ENCODE results near the gene ULK3.

The ULK3 gene

DNA sequence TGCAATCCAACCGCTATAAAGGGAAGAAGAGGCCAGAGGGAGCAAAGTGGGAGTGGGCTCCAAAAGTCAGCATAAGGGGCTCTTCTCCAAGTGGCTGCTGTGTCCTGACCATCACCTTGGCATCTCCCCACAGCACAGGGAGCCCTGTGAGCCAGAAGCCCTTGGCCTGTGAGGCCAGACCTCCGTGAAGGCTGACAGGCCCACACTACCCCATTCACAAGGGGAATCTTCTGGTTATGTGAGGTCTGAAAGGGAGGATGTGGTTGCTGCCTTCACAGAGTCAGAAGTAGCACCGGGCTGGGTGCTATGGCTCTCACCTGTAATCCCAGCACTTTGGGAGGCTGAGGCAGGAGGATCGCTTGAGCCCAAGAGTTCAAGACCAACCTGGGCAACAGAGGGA, 2.6 kb upstream of the ULK3 start:
- Histone ChIP-seq H3K9ac (ENCODE audit: insufficient read length, low read depth) (no peak overlapping the region), H3K4me1 (ENCODE audit: insufficient read depth, insufficient read length) (peaks cover 20% of the 10 kb centered on the region), H3K27me3 (ENCODE audit: insufficient read depth, insufficient read length) (no peaks in the 10 kb centered on the region), H3K36me3 (ENCODE audit: insufficient read depth, insufficient read length, low read length) (peaks cover 58% of the 10 kb centered on the region), H3K9me3 (ENCODE audit: insufficient read depth, low read length) (no peaks in the 10 kb centered on the region), H3K4me3 (ENCODE audit: insufficient read length, low read depth) (no peak overlapping the region)
- TF ChIP-seq ZNF274 (IDR thresholded peaks at IDR 0.05; ENCODE audit: low read depth, low read length) (no peak), SUZ12 (IDR thresholded peaks at IDR 0.05; ENCODE audit: extremely low read depth, insufficient read depth, insufficient read length) (no peak)
- DNase-seq (ENCODE audit: low read depth, low spot score), result no peak

- TF ChIP-seq YY1 (IDR thresholded peaks at IDR 0.05; ENCODE audit: insufficient read depth, insufficient read length), result no peak
- TF ChIP-seq ZNF274 (IDR thresholded peaks at IDR 0.05; ENCODE audit: low read depth, low read length), result no peak
- no peak for TF ChIP-seq SUZ12 (IDR thresholded peaks at IDR 0.05; ENCODE audit: extremely low read depth, insufficient read depth, insufficient read length)
- no peaks in the 10 kb centered on the region for H3K27me3 ChIP-seq (ENCODE audit: insufficient read depth, insufficient read length)
- no peak for DNase-seq (ENCODE audit: low read depth, low spot score)
- H3K4me1 ChIP-seq (ENCODE audit: insufficient read depth, insufficient read length), result peaks cover 24% of the 10 kb centered on the region
- no peaks in the 10 kb centered on the region for H3K9me3 ChIP-seq (ENCODE audit: insufficient read depth, low read length)
- no peak overlapping the region for H3K9ac ChIP-seq (ENCODE audit: insufficient read length, low read depth)
- peaks cover 57% of the 10 kb centered on the region for H3K36me3 ChIP-seq (ENCODE audit: insufficient read depth, insufficient read length, low read length)
- H3K4me3 ChIP-seq (ENCODE audit: insufficient read length, low read depth), result no peak overlapping the region
These were observed 2.2 kb upstream of the ULK3 start for GRCh38 chr15:74845208-74845568.

GRCh38 chr15:74844319-74845207, 1.6 kb upstream of the ULK3 start:
- no peak overlapping the region for H3K4me3 ChIP-seq (ENCODE audit: insufficient read length, low read depth)
- peak overlapping the region; percentile 91 for H3K9ac ChIP-seq (ENCODE audit: insufficient read length, low read depth)
- TF ChIP-seq YY1 (IDR thresholded peaks at IDR 0.05; ENCODE audit: insufficient read depth, insufficient read length) (no peak), SUZ12 (IDR thresholded peaks at IDR 0.05; ENCODE audit: extremely low read depth, insufficient read depth, insufficient read length) (no peak), ZNF274 (IDR thresholded peaks at IDR 0.05; ENCODE audit: low read depth, low read length) (no peak)
- peaks cover 55% of the 10 kb centered on the region for H3K36me3 ChIP-seq (ENCODE audit: insufficient read depth, insufficient read length, low read length)
- H3K4me1 ChIP-seq (ENCODE audit: insufficient read depth, insufficient read length), result peaks cover 30% of the 10 kb centered on the region
- H3K9me3 ChIP-seq (ENCODE audit: insufficient read depth, low read length), result no peaks in the 10 kb centered on the region
- DNase-seq (ENCODE audit: low read depth, low spot score), result no peak
- no peaks in the 10 kb centered on the region for H3K27me3 ChIP-seq (ENCODE audit: insufficient read depth, insufficient read length)

GRCh38 chr15:74843891-74844299, 939 bp upstream of the ULK3 start:
- H3K36me3 ChIP-seq (ENCODE audit: insufficient read depth, insufficient read length, low read length), result peaks cover 56% of the 10 kb centered on the region
- TF ChIP-seq SUZ12 (IDR thresholded peaks at IDR 0.05; ENCODE audit: extremely low read depth, insufficient read depth, insufficient read length) (no peak), YY1 (IDR thresholded peaks at IDR 0.05; ENCODE audit: insufficient read depth, insufficient read length) (no peak), ZNF274 (IDR thresholded peaks at IDR 0.05; ENCODE audit: low read depth, low read length) (no peak)
- H3K9ac ChIP-seq (ENCODE audit: insufficient read length, low read depth), result peak overlapping the region; percentile 91

GRCh38 chr15:74843445-74843828, 481 bp upstream of the ULK3 start:
- no peaks in the 10 kb centered on the region for H3K9me3 ChIP-seq (ENCODE audit: insufficient read depth, low read length)
- peak overlapping the region; percentile 91 for H3K9ac ChIP-seq (ENCODE audit: insufficient read length, low read depth)
- no peaks in the 10 kb centered on the region for H3K27me3 ChIP-seq (ENCODE audit: insufficient read depth, insufficient read length)
- H3K4me3 ChIP-seq (ENCODE audit: insufficient read length, low read depth), result peak overlapping the region; percentile 92
- no peak for DNase-seq (ENCODE audit: low read depth, low spot score)
- peaks cover 58% of the 10 kb centered on the region for H3K36me3 ChIP-seq (ENCODE audit: insufficient read depth, insufficient read length, low read length)
- no peak for TF ChIP-seq ZNF274 (IDR thresholded peaks at IDR 0.05; ENCODE audit: low read depth, low read length)
- no peak for TF ChIP-seq SUZ12 (IDR thresholded peaks at IDR 0.05; ENCODE audit: extremely low read depth, insufficient read depth, insufficient read length)
- TF ChIP-seq YY1 (IDR thresholded peaks at IDR 0.05; ENCODE audit: insufficient read depth, insufficient read length), result no peak
- peaks cover 30% of the 10 kb centered on the region for H3K4me1 ChIP-seq (ENCODE audit: insufficient read depth, insufficient read length)

More at GRCh38 chr15:74843891-74844299, 939 bp upstream of the ULK3 start:
- no peaks in the 10 kb centered on the region for H3K27me3 ChIP-seq (ENCODE audit: insufficient read depth, insufficient read length)
- H3K9me3 ChIP-seq (ENCODE audit: insufficient read depth, low read length), result no peaks in the 10 kb centered on the region
- peaks cover 30% of the 10 kb centered on the region for H3K4me1 ChIP-seq (ENCODE audit: insufficient read depth, insufficient read length)
- DNase-seq (ENCODE audit: low read depth, low spot score), result no peak
- H3K4me3 ChIP-seq (ENCODE audit: insufficient read length, low read depth), result peak overlapping the region; percentile 92

GRCh38 chr15:74841891-74842373, 1.0 kb downstream of the ULK3 start:
- TF ChIP-seq ZNF274 (IDR thresholded peaks at IDR 0.05; ENCODE audit: low read depth, low read length) (no peak), YY1 (IDR thresholded peaks at IDR 0.05; ENCODE audit: insufficient read depth, insufficient read length) (no peak), SUZ12 (IDR thresholded peaks at IDR 0.05; ENCODE audit: extremely low read depth, insufficient read depth, insufficient read length) (no peak)
- Histone ChIP-seq H3K4me1 (ENCODE audit: insufficient read depth, insufficient read length) (peaks cover 34% of the 10 kb centered on the region), H3K27me3 (ENCODE audit: insufficient read depth, insufficient read length) (no peaks in the 10 kb centered on the region), H3K9ac (ENCODE audit: insufficient read length, low read depth) (peak overlapping the region; percentile 94), H3K4me3 (ENCODE audit: insufficient read length, low read depth) (peak overlapping the region; percentile 92), H3K36me3 (ENCODE audit: insufficient read depth, insufficient read length, low read length) (peaks cover 52% of the 10 kb centered on the region), H3K9me3 (ENCODE audit: insufficient read depth, low read length) (no peaks in the 10 kb centered on the region)
- no peak for DNase-seq (ENCODE audit: low read depth, low spot score)
